ENCODE results near the gene ECD. TPM values are rescaled to one million over a fixed set of nuclear protein-coding genes. Genes with fewer than 3 reads are reported as not detected.
A peak's percentile ranks its signal among the peaks of the same experiment; 100 is the strongest.
"Not testable (repeated sequence)": the region's sequence is repeated elsewhere in the genome, so short reads cannot be mapped to it uniquely, and the experiment has no call there.

Gene ECD
- polyA plus RNA-seq, 3 donors, result 34.7 to 38.0 (median 35.1) TPM

DNA sequence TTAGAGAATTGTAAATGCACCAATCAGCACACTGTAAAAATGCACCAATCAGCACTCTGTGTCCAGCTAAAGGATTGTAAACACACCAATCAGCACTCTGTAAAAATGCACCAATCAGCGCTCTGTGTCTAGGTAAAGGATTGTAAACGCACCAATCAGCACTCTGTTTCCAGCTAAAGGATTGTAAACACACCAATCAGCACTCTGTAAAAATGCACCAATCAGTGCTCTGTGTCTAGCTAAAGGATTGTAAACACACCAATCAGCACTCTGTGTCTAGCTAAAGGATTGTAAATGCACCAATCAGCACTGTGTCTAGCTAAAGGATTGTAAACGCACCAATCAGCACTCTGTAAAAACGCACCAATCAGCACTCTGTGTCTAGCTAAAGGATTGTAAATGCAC, 58.6 kb downstream of the ECD start:
- not testable (repeated sequence) for DNase-seq

DNA sequence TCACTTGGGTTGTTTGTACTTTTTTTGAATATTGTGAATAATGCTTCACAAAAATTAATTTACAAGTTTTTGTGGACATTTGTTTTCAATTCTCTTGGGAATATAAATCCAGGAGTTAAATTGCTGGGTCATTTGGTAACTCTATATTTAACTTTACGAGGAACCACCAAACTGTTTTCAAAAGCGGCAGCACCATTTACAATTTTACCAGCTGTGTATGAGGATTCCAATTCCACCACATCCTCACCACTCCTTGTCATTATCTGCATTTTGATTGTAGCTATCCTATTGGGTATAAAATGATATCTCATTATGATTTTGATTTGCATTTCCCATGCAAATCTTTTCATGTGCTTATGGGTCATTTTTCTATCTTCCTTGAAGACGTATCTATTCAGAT, 61.5 kb downstream of the ECD start:
- DNase-seq, result no peak

DNA sequence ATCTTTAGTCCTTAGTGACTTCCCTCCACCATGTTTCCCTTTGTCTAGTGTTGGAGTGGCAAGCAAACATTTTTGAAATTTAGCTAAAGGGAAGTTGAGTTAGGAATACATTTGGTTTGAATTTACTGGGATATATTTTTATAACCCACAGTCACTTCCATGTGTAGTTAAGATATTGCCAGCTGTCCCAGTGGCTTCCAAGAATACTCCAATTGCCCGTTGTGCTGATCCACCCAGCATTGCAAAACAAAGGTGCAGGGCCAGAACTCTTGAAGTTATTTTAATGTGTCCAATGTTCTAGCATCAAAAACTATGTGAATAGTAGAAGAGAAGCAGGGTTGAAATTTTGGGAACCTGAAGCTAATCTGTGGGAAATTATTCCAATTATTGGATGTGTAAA, 68.7 kb downstream of the ECD start:
- DNase-seq, result no peak

DNA sequence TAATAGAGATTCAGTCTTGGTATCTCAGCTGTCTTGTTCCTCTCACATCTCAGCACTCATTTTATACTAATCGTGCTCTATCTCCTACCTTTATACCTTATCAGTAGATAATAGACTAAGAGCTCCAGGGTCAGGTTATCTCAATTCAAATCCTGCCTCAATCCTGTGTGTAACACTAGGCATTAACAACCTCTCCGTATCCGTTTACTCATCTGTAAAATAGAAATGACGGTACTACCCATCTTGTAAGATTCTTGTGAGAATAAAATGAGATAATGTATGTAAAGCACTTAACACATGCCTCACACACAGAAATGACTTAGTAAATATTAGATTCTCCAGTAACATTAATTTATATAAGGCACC, 70.5 kb downstream of the ECD start:
- no peak for DNase-seq

DNA sequence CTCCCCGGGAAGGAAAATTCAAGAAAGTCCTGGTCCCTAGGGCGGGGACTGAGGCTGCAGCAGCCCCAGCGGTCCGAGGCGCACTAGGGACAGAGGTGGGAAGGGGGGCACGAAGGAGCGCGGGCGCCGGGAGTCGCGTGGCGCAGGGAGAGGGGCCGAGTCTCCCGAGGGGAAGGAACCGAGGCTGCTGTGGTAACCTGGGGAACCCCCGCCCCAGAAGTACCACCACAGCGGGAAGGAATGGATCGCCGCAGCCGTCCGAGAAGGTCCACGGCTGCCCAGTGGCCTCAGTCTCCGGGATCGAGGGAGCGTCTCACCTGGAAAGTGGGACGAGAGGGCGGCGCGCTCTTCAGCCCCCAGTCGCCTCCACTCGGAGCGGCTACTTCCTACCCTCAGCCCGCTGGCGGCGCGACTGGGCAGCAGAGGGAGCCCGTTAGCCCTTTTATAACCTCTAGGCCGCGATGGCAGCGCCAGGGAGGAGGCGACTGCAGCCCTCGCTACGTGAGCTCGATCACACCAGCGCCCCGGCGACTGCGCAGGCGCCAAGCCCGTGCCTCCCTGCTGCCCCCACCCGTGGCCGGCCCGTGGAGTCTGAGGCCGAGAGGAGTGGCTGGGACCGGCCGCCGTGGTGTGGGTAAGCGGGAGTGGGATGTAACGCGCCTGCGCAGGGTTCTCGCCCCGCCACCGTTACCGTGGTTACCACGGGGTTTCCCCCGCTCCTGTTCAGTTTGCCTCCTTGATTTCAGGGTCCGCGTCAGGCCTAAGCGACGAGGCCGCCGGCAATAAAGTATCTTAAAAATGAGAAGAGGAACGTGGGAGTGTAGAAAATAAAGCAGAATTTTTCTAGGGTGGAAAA, 71.1 kb downstream of the ECD start, which contains the start of gene P4HA1:
Gene P4HA1 (minus strand): TSS at position 418 of the 856 bp plus-strand sequence. CDS start 21,983 bp downstream, outside the sequence.
- peak; percentile 96 for DNase-seq

DNA sequence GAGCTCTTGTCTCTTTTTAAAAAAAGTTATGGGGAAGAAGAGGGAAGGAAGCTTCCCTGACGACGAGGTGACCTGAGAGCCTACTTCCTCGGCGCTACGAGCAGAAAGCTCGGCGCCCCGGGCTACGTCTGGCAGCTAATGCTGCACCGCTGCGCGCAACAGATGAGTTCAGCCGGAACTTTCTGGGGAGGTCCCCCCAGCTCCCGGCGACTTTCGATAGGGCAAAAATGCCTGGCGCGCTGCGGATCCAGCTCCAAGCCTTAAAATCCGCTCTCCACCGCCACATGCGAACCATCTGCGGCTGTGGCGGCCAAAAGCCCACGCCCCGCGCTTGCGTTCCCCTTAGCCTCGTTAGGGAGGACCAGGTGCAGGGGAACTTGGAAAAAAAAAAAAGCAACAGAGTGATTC, 71.8 kb downstream of the ECD start:
- DNase-seq, result peak; percentile 64

DNA sequence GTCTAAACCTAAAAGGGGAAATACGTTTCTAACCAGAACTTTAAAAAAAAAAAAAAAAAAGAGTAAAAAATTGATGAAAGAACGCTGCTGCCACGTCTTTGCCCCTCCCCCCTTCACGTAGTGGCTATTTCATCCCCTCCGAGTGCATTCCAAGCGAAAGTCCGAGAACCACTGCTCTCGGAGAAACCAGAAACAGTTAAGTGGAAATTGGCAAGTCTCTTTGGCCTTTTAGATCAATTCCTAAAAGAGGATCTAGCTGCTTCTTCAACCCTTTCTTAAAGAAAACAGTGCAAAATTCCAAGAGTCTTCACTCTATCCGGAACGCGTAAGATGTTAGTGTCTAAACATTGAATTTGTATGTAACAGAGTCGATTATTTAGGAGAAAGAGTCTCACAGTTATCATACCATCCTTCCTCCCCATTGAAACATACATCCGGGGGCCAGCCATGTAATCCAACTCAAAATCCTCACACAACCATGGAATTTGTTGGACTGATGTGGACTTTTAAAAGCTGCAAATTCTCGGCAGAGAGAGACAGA, 72.3 kb downstream of the ECD start:
- peak; percentile 81 for DNase-seq

DNA sequence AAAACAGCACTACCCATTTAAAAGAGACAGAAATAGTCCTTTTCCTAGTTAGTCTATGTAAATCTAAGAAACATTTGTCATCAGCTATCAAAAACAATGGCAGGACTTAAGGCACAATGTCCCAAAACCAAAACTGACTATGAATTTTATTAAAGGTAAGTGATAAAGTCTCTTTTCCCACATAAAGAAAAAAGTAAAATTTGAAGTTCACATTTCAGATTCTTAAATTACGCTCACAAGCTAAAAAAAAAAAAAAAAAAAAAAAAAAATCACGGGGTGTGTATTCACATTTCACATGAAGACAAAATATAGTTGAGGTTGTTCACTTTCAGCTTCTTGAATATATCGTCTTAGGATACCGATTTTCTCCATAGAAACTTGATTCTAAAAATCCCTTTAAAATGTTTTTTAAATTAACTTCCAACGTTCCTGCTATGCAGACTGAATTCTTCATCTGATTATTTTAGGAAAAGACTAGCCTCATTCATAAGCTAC, 72.8 kb downstream of the ECD start:
- DNase-seq, result no peak

DNA sequence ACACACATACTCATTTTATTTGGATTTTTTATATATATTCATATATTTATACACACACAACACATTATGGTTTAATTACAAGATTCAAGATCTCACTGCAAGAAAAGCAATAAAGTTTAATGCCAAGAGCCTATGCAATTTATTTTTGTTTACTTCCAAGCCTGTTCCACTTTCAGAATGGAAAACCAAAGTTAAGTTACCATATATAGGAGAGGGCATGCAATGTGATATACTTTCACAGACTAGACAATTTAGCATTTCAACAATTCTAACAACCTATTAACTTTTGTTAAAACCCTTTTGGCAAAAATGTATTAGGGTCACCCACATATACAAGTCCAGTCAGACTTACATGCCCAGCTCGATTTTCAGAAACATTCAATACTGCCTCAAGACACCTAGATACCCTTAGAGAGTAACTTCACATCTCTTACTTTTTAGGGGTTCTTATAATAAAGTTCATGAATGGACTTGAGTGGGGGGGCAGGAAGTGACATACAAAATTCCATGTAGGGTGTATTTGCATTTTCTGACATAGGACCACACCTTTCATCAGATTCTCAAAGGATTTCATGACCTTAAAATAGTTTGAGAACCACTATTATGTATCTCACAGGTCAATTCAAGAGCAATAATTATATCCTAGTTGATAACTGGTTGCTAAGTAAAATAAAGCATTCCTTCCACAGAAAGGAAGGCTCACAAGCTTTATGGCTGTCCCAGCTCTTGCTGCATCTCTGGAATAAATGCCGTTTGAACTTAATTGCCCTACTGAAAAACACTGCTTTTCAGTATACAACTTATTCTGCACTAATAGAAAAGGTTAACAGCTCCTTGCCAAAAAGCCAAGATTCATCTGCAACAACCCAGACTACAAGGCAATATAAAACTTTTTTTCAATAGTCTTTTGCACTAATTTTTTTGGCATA, 73.6 kb downstream of the ECD start:
- no peak for DNase-seq

DNA sequence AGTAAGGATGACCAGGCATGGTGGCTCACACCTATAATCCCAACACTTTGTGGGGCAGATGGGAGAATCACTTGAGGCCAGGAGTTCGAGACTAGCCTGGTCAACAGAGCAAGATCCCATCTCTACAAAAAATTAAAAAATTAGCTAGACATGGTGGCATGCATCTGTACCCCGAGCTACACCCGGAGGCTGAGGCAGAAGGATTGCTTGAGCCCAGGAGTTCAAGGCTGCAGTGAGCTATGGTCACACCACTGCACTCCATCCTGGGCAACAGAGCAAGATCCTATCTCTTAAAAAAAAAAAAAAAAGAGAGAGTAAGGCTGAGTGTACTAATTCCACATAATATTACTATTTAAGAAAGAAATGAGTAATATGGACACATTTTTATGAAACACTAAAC, 75.0 kb downstream of the ECD start:
- no peak for DNase-seq

DNA sequence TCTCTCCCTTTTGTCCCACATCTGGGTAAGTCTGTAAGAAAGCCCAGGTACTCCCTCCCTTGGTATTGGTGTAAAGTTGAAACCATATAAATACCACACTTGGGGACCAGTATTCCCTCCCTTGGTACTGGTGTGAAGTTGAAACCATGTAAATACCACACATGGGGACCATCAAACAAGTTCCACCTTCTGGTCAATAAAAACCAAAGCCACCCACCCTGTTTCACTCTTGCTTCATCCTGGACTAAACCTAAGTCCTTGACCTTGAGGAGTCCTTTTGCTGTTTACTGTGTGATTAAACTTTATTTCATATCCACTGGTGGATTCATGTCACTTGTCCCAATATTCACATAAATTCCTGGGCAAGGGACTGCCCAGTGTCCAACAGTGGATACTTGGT, 79.5 kb downstream of the ECD start:
- no peak for DNase-seq

DNA sequence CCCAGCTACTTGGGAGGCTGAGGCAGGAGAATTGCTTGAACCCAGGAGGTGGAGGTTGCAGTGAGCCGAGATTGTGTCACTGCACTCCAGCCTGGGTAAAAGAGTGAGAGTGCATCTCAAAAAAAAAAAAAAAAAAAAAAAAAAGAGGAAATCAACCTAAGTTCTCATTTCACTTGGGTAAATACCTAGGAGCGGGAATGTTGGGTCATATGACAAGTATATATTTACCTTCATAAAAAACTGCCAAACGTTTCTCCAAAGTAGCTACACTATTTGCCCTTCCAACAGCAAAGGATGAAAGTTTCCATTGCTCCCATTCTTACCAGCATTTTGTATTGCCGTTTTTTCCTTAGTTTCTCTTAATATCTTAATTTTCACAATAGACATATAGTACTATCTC, 81.0 kb downstream of the ECD start:
- DNase-seq, result no peak

DNA sequence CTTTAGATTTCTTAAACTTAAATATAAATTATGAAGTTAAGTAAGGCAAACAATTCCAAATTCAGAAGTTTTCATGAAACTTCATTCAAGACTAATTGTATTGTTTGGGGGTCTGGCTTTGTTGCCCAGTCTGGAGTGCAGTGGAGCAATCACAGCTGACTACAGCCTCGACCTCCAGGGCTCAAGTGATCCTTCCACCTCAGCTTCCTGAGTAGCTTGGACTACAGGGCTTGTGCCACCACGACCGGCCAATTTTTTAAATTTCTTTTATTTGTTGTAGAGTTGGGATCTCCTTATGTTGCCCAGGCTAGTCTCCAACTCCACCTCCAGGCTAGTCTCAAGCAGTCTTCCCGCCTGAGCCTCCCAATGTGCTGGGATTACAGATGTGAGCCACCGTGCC, 83.6 kb downstream of the ECD start:
- DNase-seq, result no peak

Other genes starting within 250 kb of the ECD start
- 10 to 100 TPM in 1 of 3 donors, 1 to 10 TPM in 2; 9.3 to 12.6 (median 9.8) TPM for gene PLA2G12B, start 213.2 kb downstream of the ECD start, polyA plus RNA-seq (ENCODE audit: insufficient read length in 3 of 3)
- 10 to 100 TPM; 74.1 to 89.0 (median 79.8) TPM for gene P4HA1, start 71.1 kb downstream of the ECD start, polyA plus RNA-seq (ENCODE audit: insufficient read length in 3 of 3)
- gene NUDT13, start 57.6 kb downstream of the ECD start, polyA plus RNA-seq (ENCODE audit: insufficient read length in 3 of 3), result 10 to 100 TPM in 1 of 3 donors, 1 to 10 TPM in 2; 4.1 to 10.4 (median 9.1) TPM
- 10 to 100 TPM; 34.5 to 59.1 (median 51.8) TPM for gene FAM149B1, start 111 bp upstream of the ECD start, polyA plus RNA-seq (ENCODE audit: insufficient read length in 3 of 3)
- 10 to 100 TPM; 32.6 to 37.6 (median 37.2) TPM for gene DNAJC9, start 79.2 kb upstream of the ECD start, polyA plus RNA-seq (ENCODE audit: insufficient read length in 3 of 3)
- 10 to 100 TPM; 82.6 to 89.3 (median 83.0) TPM for gene MRPS16, start 84.6 kb upstream of the ECD start, polyA plus RNA-seq (ENCODE audit: insufficient read length in 3 of 3)
- 10 to 100 TPM; 11.7 to 28.7 (median 22.6) TPM for gene CFAP70, start 190.9 kb upstream of the ECD start, polyA plus RNA-seq (ENCODE audit: insufficient read length in 3 of 3)
- gene ANXA7, start 246.1 kb upstream of the ECD start, polyA plus RNA-seq (ENCODE audit: insufficient read length in 3 of 3), result 10 to 100 TPM; 84.4 to 89.7 (median 88.0) TPM

All from renal pelvis (tissue), 4 donors.